NCI-H510A (cell line): ENCODE results near the gene ABCC1.
"Not testable (repeated sequence)": the region's sequence is repeated elsewhere in the genome, so short reads cannot be mapped to it uniquely, and the experiment has no call there.

Experiments
- DNase-seq: peaks from one replicate; lab custom pipeline; 2025; lab: John Stamatoyannopoulos, UW

The ABCC1 gene

DNA sequence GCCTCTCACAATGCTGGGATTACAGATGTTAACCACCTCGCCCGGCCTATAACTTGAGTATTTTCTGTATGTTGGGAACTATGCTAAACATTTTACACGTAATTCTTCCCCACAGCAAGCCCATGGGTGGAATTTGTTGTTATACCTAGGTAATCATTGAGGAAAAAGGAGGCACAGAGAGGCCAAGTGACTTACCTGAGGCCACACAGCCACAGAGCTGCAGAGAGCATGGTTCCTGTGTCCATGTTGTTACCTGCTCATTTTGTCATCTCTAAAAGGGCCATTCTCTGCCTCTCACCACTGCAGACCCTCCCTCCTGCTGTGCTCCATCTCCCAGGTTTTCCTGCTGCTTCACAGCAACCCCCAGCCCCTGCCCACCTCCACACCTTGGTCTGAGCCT lies 135.5 kb downstream of the ABCC1 start:
- no peak for DNase-seq

- DNase-seq, result no peak
Observed at GRCh38 chr16:16086653-16087446, 137.4 kb downstream of the ABCC1 start.

DNA sequence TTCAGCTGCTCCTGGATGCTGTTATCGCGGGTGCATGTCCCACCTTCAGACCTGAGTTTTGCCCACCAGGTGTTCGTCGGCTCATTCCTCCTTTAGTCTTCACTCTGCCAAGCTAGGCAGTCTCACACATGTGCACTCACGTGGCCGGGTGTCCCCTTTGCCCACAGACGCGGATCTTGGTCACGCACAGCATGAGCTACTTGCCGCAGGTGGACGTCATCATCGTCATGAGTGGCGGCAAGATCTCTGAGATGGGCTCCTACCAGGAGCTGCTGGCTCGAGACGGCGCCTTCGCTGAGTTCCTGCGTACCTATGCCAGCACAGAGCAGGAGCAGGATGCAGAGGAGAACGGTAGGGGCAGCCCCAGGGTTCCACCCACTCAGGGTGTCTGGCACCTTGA lies 140.8 kb downstream of the ABCC1 start:
- no peak for DNase-seq

DNA sequence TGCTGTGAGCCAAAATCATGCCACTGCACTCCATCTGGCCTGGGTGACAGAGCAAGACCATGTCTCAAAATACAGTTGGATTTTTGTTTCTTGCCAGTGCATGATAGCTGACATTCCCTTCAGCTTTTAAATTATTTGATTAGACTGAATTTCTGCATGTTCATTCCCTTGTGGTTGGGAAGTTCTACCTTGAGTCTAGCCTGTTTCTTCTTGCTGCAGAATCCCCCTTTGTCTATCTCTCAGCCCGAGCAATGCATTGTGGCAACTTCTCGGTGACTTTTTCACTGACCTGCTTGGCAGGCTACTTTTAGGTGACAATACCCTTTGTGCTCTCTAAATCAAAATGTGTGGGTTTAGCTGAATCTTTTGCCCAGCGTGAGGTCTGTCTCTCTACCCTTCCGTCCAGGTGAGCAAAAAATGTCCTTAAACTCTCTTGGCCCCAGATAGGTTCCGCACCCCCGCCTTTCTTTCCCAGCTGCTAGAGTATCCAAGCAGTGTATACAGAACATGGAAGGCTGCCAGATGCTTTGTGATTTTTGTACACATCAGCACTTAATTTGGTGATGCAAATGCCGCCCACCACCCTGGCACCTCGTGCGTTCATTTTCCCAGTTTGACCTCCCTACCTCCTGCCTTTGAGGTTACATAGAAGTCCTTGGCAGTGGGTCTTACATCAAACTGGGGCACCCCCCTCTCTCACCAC lies 143.7 kb downstream of the ABCC1 start:
- peak; percentile 62 for DNase-seq

DNA sequence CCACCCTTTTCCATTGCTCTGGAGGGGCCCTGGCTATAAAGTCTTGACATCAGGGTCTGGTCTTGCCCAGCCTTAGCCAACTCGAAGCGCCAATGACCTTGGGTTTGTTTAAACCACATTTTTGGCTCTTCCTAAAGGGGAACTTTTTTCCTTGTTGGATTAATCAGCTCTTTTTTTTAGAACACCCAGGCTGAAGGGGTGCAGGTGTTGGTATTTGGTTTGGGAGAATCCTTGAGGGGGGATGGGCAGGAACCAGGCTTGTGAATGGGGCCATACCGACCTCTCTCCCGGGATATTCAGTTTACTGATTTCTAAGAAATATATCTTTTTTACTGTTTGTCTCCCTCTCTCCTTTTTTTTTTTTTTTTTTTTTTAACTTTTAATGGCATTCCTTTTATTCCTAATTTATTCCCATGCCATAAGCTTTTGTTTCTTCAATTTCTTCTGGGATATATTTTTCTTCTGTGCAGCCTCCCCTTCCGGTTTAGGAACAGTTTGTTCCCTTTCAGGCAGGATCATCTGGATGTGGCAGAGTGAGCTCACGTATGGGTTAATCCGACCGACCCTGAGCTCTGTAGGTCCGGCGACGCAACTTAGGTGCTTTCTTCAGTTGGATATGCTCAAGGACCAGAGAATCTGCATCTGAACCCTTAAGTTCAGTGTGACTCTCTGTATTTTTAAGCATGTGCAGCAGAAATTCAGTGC lies 144.4 kb downstream of the ABCC1 start:
- no peak for DNase-seq

- DNase-seq, result no peak
Observed at GRCh38 chr16:16095646-16096045, 146.2 kb downstream of the ABCC1 start.

- peak; percentile 31 for DNase-seq
Observed at GRCh38 chr16:16096121-16096857, 146.9 kb downstream of the ABCC1 start.

DNA sequence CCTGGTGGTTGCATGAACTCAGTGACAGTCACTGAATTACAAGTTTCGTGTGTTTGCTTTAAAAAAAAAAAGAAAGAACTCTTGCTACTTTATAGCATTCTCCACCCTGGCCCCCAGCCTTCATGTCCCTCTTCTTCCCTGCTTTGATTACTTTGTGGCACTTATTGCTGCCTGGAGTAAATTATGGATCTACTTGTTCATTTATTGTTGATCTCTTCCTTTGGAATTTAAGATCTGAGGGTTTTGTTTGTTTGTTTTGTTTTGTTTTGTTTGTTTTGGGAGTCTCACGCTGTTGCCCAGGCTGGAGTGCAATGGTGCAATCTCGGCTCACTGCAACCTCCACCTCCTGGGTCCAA lies 147.4 kb downstream of the ABCC1 start:
- no peak for DNase-seq

GRCh38 chr16:16099320-16099719 lies 149.9 kb downstream of the ABCC1 start:
- DNase-seq, result no peak

DNA sequence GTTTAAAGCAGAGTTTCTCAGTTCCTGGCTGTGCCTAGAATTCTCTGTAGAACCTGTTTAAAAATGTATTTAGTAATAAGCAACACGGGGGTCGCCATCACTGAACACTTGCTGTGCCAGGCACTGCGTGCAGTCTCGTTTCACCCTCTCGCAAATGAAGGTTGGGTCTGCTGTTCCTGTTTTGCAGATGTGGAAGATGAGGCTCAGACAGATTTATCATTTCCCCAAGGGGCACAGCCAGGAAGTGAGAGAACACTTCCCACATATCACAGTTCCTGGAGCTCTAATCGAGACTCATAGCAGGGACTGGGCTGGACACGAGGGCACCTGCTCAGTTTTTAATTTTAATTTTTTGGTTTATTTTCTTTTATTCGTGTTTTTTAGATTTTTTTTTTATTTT lies 151.2 kb downstream of the ABCC1 start:
- no peak for DNase-seq

DNA sequence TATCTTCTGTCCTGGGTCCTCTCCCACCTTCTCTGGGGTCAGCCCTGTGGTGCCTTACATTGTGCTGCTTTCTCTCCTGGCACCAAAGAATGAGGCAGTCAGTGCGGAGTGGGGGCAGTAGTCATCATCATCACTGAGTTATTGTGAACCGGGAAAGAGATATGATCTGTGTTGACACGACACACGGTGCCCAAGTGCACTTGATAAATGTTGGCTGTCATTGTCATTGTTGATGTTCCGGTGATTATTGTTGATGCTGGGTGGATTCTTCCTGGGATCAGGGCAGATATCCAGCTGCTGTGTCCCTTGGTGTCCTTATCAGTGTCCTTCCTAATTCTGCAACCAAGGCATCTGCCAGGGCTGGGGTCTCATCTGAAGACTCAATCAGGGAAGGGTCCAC lies 152.2 kb downstream of the ABCC1 start:
- peak; percentile 26 for DNase-seq

DNA sequence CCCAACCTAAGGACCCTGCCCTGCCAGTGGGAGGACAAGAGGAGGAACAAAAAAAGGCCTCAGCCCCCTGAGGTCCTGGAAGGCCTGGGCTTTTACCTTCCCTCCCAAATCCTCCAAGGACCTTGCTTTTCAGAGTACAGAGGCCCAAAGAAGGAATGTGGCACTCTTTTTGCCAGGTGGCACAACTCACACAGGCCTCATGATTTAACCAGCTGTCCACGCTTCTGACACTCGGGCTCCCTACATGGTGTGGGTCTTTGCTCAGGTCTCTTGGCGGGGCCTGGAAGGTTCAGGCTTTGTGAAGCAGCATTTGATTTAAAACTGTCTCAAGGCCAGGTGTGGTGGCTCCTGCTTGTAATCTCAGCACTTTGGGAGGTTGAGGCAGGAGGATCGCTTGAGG lies 153.3 kb downstream of the ABCC1 start:
- DNase-seq, result no peak

DNA sequence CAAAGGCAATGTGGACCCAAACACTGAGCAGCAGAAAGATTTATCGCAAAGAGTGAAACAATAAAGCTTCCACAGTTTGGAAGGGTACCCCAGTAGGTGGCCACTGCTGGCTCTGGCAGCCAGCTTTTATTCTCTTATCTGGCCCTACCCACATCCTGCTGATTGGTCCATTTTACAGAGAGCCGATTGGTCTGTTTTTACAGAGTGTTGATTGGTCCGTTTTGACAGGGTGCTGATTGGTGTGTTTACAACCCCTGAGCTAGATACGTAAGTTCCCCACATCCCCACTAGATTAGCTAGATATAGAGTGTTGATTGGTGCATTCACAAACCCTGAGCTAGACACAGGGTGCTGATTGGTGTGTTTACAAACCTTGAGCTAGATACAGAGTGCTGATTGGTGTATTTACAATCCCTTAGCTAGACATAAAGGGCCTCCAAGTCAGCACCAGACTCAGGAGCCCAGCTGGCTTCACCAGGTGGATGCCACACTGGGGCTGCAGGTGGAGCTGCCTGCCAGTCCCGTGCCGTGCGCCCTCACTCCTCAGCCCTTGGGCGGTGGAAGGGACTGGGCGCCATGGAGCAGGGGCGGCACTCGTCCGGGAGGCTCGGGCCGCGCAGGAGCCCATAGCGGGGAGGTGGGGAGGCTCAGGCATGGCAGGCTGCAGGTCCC lies 154.9 kb downstream of the ABCC1 start:
- not testable (repeated sequence) for DNase-seq

DNA sequence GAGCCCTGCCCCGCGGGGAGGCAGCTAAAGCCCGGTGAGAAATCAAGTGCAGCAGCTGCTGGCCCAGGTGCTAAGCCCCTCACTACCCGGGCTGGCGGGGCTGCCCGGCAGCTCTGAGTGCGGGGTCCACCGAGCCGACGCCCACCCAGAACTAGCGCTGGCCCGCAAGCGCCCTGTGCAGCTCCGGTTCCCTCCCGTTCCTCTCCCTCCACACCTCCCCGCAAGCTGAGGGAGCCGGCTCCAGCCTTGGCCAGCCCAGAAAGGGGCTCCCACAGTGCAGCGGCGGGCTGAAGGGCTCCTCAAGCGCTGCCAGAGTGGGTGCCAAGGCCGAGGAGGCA lies 155.4 kb downstream of the ABCC1 start:
- DNase-seq, result not testable (repeated sequence)

DNA sequence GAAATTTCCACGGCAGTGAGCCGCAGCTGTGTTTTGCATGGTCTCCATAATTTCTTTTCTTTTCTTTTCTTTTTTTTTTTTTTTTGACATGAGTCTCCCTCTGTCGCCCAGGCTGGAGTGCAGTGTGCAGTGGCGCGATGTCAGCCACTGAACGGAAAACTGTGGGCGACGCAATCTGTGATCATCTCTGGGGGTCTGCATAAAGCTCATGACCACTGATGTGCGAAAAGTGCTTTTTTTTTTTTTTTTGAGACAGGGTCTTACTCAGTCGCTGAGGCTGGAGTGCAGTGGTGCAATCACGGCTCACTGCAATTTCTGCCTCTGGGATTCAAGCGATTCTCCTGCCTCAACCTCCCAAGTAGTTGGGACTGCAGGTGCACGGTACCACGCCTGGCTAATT lies 156.2 kb downstream of the ABCC1 start:
- DNase-seq, result no peak

DNA sequence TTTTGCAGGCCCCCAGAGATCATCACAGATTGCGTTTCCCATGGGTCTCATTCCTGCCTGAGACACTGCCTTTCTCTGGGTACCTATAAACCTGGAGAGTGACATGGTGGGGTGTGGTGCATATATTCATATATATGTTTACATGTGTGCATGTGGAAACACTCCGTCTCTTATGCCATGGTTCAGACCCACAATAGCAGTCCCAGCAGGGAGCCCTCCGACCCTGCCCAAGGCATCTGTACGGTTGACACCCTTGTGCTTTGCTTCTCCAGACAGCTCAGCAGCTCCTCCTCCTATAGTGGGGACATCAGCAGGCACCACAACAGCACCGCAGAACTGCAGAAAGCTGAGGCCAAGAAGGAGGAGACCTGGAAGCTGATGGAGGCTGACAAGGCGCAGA lies 157.1 kb downstream of the ABCC1 start:
- DNase-seq, result no peak

- DNase-seq, result no peak
Observed at GRCh38 chr16:16107839-16108238, 158.4 kb downstream of the ABCC1 start.

DNA sequence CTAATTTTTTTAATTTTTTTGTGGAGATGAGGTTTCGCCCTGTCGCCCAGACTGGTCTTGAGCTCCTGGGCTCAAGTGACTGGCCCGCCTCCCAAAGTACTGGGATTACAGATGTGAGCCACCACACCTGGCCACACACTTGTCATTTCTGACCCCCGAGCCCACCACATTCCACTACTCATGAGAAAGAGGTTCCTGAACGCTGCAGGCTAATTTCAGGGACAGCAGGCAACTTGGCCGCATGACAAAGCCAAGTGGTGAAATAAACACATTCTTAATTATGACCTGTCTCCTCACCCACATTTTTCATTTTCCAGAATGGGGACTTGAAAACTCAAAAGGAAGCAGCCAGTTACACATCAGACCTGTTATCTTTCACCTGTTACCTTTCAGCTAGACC lies 159.3 kb downstream of the ABCC1 start:
- DNase-seq, result no peak

DNA sequence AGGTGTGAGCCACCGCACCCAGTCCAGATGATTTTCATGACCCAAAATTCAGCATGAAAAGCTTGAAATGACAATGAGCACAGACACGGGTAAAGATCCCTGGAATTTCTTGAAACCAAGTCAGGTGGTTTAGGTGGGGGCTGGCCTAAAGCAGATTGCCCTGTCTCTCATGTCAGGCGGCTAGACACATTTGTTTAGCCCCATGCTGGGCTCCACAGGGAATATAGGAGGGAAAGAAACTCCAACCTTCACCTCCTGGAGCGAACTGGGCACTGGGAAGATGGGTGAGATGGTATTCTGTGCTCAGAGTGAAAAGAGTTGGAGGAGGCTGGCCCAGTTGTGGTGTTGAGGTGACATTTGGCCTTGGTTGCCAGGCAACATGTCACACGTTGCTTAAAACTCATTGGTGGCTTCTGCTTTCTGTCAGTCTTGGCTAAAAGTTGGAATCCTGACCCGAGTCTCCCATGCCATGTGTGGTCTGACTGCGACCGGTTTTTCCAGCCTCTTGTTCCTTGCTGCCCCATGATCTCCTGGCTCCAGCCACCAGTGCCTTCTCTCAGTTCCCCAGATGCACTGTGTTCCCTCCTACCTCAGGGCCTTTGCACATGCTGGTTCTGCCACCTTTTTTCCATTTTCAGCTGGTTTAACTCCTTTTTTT lies 160.2 kb downstream of the ABCC1 start:
- no peak for DNase-seq

DNA sequence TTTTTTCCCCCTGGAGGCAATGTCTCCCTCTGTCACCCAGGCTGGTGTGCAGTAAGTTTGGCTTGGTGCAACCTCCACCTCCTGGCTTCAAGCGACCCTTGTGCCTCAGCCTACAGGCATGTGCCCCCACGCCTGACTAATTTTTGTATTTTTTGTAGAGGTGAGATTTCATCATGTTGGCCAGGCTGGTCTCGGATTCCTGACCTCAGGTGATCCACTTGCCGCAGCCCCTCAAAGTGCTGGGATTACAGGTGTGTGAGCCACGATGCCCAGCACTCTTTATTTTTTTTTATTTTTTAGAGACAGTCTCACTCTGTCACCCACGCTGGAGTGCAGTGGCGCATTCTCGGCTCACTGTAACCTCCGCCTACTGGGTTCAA lies 160.7 kb downstream of the ABCC1 start:
- no peak for DNase-seq

DNA sequence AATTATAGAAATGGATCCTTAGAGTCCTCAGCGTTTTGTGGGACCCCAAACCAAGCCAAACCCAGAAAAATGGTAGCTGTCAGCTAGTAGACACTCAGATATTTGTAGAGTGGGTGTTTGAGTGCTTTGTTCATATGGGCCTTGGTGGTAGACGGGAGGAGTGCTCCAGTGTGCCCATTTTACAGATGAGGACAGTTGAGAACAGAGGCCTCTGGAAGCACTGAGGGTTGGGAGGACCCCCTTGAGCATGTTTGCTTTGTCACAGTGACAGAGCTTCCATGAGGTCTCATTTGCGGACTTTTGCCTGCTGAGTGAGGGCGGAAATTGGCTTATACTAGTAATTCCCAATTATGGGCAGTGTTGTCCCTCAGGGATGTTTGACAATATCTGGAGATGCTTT lies 162.2 kb downstream of the ABCC1 start:
- no peak for DNase-seq
